WTC11 (cell line): Measurements from ENCODE around the gene COL26A1. TPM values are rescaled to one million over a fixed set of nuclear protein-coding genes. Genes with fewer than 3 reads are reported as not detected.

Experiments
- ATAC-seq: fragments of 200-7000 bp; cut with Tn5 transposase; 2 replicates; pipeline ENCODE4 v1.10.0; 2021; ENCODE audit warnings: mild to moderate bottlenecking, moderate library complexity
- CTCF ChIA-PET: fragments of 300-600 bp; sonication (Branson Sonifier 250); formaldehyde crosslinking; loops from one replicate; lab custom pipeline; 2021; ENCODE audit warnings: antibody characterized with exemption; lab: Charles Lee
- POLR2A ChIA-PET: fragments of 350-600 bp; sonication (Branson Sonifier 250); formaldehyde crosslinking; loops from one replicate; lab custom pipeline; 2021; ENCODE audit warnings: antibody characterized with exemption; lab: Charles Lee
- DNase-seq: peaks from one replicate; pipeline ENCODE4 v3.0.0; 2021; ENCODE audit warnings: low spot score
- H3K27ac Mint-ChIP-seq: 2 replicates; pipeline ENCODE4 v1.8.0; 2021; ENCODE audit warnings: mixed read lengths
- H3K27me3 Mint-ChIP-seq: 2 replicates; pipeline ENCODE4 v1.8.0; 2021; ENCODE audit warnings: low read depth, mild to moderate bottlenecking, moderate library complexity, mixed read lengths
- H3K36me3 Mint-ChIP-seq: 2 replicates; pipeline ENCODE4 v1.8.0; 2021; ENCODE audit warnings: mixed read lengths
- H3K4me1 Mint-ChIP-seq: 2 replicates; pipeline ENCODE4 v1.8.0; 2022; ENCODE audit warnings: mixed read lengths
- H3K4me3 Mint-ChIP-seq: 2 replicates; pipeline ENCODE4 v1.8.0; 2021; ENCODE audit warnings: mild to moderate bottlenecking, moderate library complexity, mixed read lengths
- H3K9me3 Mint-ChIP-seq: 2 replicates; pipeline ENCODE4 v1.8.0; 2021; ENCODE audit warnings: mixed read lengths
- FOXP1 ChIP-seq: sonication (generic); formaldehyde crosslinking; IDR thresholded peaks from 2 replicates; pipeline ENCODE4 v1.8.0; 2022; ENCODE audit warnings: missing genetic modification reagents, mild to moderate bottlenecking, moderate library complexity, borderline replicate concordance
- GABPB1 ChIP-seq: sonication (generic); formaldehyde crosslinking; IDR thresholded peaks from 2 replicates; pipeline ENCODE4 v1.8.1; 2023; ENCODE audit warnings: mild to moderate bottlenecking, missing genetic modification reagents
- JAZF1 ChIP-seq: fragments of 250-450 bp; sonication (Bioruptor Pico); IDR thresholded peaks from 2 replicates; pipeline ENCODE4 v1.9.0; 2021; ENCODE audit warnings: moderate library complexity, mild to moderate bottlenecking, inconsistent platforms
- NFYB ChIP-seq: sonication (generic); formaldehyde crosslinking; conservative IDR thresholded peaks from 2 replicates; pipeline ENCODE4 v1.8.0; 2022; ENCODE audit warnings: low read depth, missing genetic modification reagents
- NR2C2 ChIP-seq: sonication (generic); formaldehyde crosslinking; IDR thresholded peaks from 2 replicates; pipeline ENCODE4 v1.8.0; 2022; ENCODE audit warnings: mild to moderate bottlenecking, missing genetic modification reagents
- NR3C1 ChIP-seq: sonication (generic); formaldehyde crosslinking; conservative IDR thresholded peaks from 2 replicates; pipeline ENCODE4 v1.8.1; 2023; ENCODE audit warnings: low read depth, mild to moderate bottlenecking, missing genetic modification reagents
- TEAD4 ChIP-seq: sonication (generic); formaldehyde crosslinking; IDR thresholded peaks from 2 replicates; pipeline ENCODE4 v1.8.0; 2022; ENCODE audit warnings: mild to moderate bottlenecking, missing genetic modification reagents
- ZNF121 ChIP-seq: sonication (generic); formaldehyde crosslinking; IDR thresholded peaks from 2 replicates; pipeline ENCODE4 v1.8.0; 2023; ENCODE audit warnings: missing genetic modification reagents
- ZNF263 ChIP-seq: sonication (generic); formaldehyde crosslinking; IDR thresholded peaks from 2 replicates; pipeline ENCODE4 v1.8.1; 2022; ENCODE audit warnings: low read depth, mild to moderate bottlenecking, moderate library complexity, missing genetic modification reagents
- ZNF317 ChIP-seq: sonication (generic); formaldehyde crosslinking; IDR thresholded peaks from 2 replicates; pipeline ENCODE4 v1.8.1; 2023; ENCODE audit warnings: low read depth, mild to moderate bottlenecking, moderate library complexity, missing genetic modification reagents, borderline replicate concordance
- ZNF512 ChIP-seq: sonication (generic); formaldehyde crosslinking; IDR thresholded peaks from 2 replicates; pipeline ENCODE4 v1.8.1; 2022; ENCODE audit warnings: missing genetic modification reagents, borderline replicate concordance
- total RNA-seq: library from RNA; stranded (reverse); gene quantifications from 3 replicates; pipeline ENCODE4 v1.2.3, GENCODE V29; 2021
- TF ChIP-seq, protein P1 (sequence below): fragments of 250-450 bp; sonication (Bioruptor Pico); IDR thresholded peaks from 2 replicates; pipeline ENCODE4 v1.9.0; 2021; ENCODE audit warnings: mild to moderate bottlenecking
- TF ChIP-seq, protein P2 (sequence below): sonication (generic); formaldehyde crosslinking; IDR thresholded peaks from 2 replicates; pipeline ENCODE4 v1.8.0; 2022; ENCODE audit warnings: mild to moderate bottlenecking, missing genetic modification reagents
- TF ChIP-seq, protein P3 (sequence below): fragments of 200-600 bp; IDR thresholded peaks from 2 replicates; pipeline ENCODE4 v1.8.0; 2022; ENCODE audit warnings: antibody characterized with exemption
- TF ChIP-seq, protein P4 (sequence below): sonication (generic); formaldehyde crosslinking; conservative IDR thresholded peaks from 2 replicates; pipeline ENCODE4 v1.8.1; 2023; ENCODE audit warnings: mild to moderate bottlenecking, low read depth, missing genetic modification reagents, moderate library complexity

Gene COL26A1
- total RNA-seq, 1 experiment from 2014 or later = 64.4 TPM

DNA sequence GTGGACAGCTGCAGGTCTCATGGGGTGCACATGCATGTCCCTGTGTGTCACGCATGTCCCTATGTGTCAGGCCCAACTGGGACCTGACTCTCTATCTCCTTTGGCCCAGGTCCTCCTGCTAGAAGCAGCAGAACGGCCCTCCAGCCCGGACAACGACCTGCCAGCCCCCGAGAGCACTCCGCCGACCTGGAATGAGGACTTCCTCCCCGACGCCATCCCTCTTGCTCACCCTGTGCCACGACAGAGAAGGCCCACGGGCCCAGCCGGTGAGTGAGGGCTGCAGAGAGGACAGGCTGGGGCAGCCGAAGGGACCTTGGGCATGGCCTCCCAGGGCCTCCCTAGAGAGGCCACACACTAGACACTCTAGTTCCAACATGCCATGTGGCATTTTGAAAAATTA, 177.1 kb downstream of the COL26A1 start:
- POLR2A ChIA-PET = no interaction called here
- no peaks in the 10 kb centered on the region for H3K9me3 Mint-ChIP-seq
- CTCF ChIA-PET = no interaction called here
- ATAC-seq (no peak), DNase-seq (no peak)
- no peak overlapping the region for H3K27ac Mint-ChIP-seq
- H3K36me3 Mint-ChIP-seq = no peaks in the 10 kb centered on the region
- H3K4me1 Mint-ChIP-seq = peaks cover 4% of the 10 kb centered on the region; the same call in 1 of the 2 replicates
- H3K27me3 Mint-ChIP-seq = no peaks in the 10 kb centered on the region
- no peak overlapping the region for H3K4me3 Mint-ChIP-seq
- TF ChIP-seq, protein P1, sequence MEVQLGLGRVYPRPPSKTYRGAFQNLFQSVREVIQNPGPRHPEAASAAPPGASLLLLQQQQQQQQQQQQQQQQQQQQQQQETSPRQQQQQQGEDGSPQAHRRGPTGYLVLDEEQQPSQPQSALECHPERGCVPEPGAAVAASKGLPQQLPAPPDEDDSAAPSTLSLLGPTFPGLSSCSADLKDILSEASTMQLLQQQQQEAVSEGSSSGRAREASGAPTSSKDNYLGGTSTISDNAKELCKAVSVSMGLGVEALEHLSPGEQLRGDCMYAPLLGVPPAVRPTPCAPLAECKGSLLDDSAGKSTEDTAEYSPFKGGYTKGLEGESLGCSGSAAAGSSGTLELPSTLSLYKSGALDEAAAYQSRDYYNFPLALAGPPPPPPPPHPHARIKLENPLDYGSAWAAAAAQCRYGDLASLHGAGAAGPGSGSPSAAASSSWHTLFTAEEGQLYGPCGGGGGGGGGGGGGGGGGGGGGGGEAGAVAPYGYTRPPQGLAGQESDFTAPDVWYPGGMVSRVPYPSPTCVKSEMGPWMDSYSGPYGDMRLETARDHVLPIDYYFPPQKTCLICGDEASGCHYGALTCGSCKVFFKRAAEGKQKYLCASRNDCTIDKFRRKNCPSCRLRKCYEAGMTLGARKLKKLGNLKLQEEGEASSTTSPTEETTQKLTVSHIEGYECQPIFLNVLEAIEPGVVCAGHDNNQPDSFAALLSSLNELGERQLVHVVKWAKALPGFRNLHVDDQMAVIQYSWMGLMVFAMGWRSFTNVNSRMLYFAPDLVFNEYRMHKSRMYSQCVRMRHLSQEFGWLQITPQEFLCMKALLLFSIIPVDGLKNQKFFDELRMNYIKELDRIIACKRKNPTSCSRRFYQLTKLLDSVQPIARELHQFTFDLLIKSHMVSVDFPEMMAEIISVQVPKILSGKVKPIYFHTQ (CRISPR knock-in tag) = no peak
- TF ChIP-seq FOXP1 (CRISPR knock-in tag) = 0 out of 2 replicates have a peak, but pooled peaks have one; percentile 35

DNA sequence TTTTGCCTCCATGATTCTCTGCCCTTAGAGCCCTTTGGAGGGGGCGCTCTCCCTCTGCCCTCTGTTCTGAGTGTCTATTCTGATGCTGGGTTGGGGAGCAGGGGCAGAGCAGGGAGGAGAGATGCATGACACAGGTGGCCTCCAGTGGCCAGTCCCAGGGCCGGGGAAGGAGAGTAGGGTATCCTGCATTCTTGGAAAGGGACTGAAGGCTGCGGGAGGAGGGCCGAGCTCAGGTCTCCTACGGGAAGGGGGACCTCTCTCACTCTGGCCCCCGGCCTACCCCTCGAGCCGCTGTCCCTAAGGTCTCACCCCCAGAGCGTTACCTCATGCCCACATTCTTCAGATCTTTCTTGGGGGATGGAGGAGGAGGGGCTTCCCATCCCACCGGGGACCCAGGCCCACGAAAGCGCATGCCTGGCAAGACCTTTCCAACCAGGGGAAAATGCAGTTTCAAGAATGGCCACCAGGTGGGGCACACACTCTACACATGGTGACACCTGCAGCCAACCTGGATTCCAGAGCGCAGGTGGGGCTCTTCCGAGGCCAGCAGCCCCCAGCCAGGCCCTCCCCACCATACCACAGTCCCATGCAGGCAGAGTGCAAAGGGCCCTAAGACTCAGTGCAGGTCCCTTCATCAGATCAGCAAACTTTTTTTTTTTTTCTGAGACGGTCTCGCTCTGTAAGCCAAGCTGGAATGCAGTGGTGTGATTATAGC, 180.0 kb downstream of the COL26A1 start:
- ATAC-seq (peak; percentile 69), DNase-seq (peak; percentile 95)
- ChIA-PET CTCF (interaction anchor here (0.5 to 2.4 kb wide), 55 partner anchors 11 to 779 kb away, joined by 3 to 19 read pairs (median 4); no protein-coding TSS in a partner anchor), POLR2A (no interaction called here)
- TF ChIP-seq NR3C1 (CRISPR knock-in tag) (no peak), JAZF1 (CRISPR knock-in tag) (no peak), ZNF317 (CRISPR knock-in tag) (no peak), NR2C2 (CRISPR knock-in tag) (no peak), ZNF263 (CRISPR knock-in tag) (no peak), FOXP1 (CRISPR knock-in tag) (no peak), NFYB (CRISPR knock-in tag) (no peak), ZNF512 (CRISPR knock-in tag) (no peak), GABPB1 (CRISPR knock-in tag) (no peak)
- TF ChIP-seq, protein P2, sequence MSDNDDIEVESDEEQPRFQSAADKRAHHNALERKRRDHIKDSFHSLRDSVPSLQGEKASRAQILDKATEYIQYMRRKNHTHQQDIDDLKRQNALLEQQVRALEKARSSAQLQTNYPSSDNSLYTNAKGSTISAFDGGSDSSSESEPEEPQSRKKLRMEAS = 0 out of 2 replicates have a peak, but pooled peaks have one; percentile 39
- TF ChIP-seq, protein P3, sequence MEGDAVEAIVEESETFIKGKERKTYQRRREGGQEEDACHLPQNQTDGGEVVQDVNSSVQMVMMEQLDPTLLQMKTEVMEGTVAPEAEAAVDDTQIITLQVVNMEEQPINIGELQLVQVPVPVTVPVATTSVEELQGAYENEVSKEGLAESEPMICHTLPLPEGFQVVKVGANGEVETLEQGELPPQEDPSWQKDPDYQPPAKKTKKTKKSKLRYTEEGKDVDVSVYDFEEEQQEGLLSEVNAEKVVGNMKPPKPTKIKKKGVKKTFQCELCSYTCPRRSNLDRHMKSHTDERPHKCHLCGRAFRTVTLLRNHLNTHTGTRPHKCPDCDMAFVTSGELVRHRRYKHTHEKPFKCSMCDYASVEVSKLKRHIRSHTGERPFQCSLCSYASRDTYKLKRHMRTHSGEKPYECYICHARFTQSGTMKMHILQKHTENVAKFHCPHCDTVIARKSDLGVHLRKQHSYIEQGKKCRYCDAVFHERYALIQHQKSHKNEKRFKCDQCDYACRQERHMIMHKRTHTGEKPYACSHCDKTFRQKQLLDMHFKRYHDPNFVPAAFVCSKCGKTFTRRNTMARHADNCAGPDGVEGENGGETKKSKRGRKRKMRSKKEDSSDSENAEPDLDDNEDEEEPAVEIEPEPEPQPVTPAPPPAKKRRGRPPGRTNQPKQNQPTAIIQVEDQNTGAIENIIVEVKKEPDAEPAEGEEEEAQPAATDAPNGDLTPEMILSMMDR = peak; percentile 96
- peaks cover 4% of the 10 kb centered on the region; the same call in 1 of the 2 replicates for H3K4me1 Mint-ChIP-seq
- no peaks in the 10 kb centered on the region for H3K27me3 Mint-ChIP-seq
- H3K9me3 Mint-ChIP-seq = no peaks in the 10 kb centered on the region
- peaks cover 8% of the 10 kb centered on the region for H3K36me3 Mint-ChIP-seq
- no peak overlapping the region; the same call in 1 of the 2 replicates for H3K27ac Mint-ChIP-seq
- no peak overlapping the region for H3K4me3 Mint-ChIP-seq

DNA sequence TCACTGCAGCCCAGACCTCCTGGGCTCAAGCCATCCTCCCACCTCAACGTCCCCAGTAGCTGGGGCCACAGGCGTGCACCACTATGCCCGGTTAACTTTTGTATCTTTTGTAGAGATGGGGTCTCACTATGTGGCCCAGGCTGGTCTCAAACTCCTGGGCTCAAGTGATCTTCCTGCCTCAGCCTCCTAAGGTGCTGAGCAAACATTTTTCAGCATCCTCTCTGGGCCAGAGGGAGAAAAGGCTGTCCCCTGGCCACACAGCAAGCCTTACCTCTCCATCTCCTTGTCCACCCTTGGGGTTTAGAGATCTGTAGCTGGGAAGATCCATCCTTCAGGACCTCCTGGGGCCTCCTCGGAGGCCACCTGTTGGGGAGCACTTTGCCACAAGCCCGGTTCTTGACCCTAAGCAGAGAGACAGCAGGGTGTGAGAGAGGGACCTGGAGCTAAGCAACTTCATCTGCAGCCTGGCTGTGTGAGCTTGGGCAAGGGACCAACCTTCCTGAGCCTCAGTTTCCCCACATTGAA, 180.6 kb downstream of the COL26A1 start:
- Mint-ChIP-seq H3K9me3 (no peaks in the 10 kb centered on the region), H3K27me3 (no peaks in the 10 kb centered on the region), H3K27ac (no peak overlapping the region; the same call in 1 of the 2 replicates), H3K36me3 (peaks cover 11% of the 10 kb centered on the region), H3K4me1 (peaks cover 4% of the 10 kb centered on the region; the same call in 1 of the 2 replicates), H3K4me3 (no peak overlapping the region)
- no peak for DNase-seq
- CTCF ChIA-PET = interaction anchor here (0.6 to 2.4 kb wide), 40 partner anchors 11 to 778 kb away, joined by 3 to 19 read pairs (median 4); no protein-coding TSS in a partner anchor
- TF ChIP-seq, protein P4, sequence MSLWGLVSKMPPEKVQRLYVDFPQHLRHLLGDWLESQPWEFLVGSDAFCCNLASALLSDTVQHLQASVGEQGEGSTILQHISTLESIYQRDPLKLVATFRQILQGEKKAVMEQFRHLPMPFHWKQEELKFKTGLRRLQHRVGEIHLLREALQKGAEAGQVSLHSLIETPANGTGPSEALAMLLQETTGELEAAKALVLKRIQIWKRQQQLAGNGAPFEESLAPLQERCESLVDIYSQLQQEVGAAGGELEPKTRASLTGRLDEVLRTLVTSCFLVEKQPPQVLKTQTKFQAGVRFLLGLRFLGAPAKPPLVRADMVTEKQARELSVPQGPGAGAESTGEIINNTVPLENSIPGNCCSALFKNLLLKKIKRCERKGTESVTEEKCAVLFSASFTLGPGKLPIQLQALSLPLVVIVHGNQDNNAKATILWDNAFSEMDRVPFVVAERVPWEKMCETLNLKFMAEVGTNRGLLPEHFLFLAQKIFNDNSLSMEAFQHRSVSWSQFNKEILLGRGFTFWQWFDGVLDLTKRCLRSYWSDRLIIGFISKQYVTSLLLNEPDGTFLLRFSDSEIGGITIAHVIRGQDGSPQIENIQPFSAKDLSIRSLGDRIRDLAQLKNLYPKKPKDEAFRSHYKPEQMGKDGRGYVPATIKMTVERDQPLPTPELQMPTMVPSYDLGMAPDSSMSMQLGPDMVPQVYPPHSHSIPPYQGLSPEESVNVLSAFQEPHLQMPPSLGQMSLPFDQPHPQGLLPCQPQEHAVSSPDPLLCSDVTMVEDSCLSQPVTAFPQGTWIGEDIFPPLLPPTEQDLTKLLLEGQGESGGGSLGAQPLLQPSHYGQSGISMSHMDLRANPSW (CRISPR knock-in tag) = no peak
- TF ChIP-seq TEAD4 (CRISPR knock-in tag) (no peak), NR2C2 (CRISPR knock-in tag) (no peak), ZNF121 (CRISPR knock-in tag) (peak; percentile 73; the same call in 1 of the 2 replicates)
- no peak for ATAC-seq
- POLR2A ChIA-PET = no interaction called here
